ENCODE data around the gene ACTR1A.

DNA sequence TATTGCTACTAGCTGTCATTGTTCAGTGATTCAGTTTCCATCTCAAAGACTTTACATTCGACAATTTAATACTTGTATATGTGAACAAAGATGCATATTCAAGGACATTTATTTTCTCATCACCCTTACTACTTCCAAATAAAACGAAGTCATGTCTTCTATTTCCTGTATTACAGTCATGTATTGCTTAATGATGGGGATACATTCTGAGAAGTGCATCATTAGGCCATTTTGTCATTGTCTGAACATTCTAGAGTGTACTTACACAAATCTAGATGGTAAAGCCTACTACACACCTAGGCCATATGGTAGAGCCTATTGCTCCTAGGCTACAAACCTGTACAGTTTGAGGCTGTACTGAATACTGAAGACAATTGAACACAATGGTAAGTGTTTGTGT lies 57.7 kb downstream of the ACTR1A start:
- no peak for TF ChIP-seq POLR2A (IDR thresholded peaks at IDR 0.05; ENCODE audit: extremely low read depth, insufficient read length)
- TF ChIP-seq, protein P1, sequence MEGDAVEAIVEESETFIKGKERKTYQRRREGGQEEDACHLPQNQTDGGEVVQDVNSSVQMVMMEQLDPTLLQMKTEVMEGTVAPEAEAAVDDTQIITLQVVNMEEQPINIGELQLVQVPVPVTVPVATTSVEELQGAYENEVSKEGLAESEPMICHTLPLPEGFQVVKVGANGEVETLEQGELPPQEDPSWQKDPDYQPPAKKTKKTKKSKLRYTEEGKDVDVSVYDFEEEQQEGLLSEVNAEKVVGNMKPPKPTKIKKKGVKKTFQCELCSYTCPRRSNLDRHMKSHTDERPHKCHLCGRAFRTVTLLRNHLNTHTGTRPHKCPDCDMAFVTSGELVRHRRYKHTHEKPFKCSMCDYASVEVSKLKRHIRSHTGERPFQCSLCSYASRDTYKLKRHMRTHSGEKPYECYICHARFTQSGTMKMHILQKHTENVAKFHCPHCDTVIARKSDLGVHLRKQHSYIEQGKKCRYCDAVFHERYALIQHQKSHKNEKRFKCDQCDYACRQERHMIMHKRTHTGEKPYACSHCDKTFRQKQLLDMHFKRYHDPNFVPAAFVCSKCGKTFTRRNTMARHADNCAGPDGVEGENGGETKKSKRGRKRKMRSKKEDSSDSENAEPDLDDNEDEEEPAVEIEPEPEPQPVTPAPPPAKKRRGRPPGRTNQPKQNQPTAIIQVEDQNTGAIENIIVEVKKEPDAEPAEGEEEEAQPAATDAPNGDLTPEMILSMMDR (IDR thresholded peaks at IDR 0.05; ENCODE audit: low read depth, low read length), result no peak

All from NB4 (cell line).